Prostate gland (tissue), 2 donors: ENCODE data around the gene ARHGAP21. TPM values are rescaled to one million over a fixed set of nuclear protein-coding genes. Genes with fewer than 3 reads are reported as not detected.

Experiments
- DNase-seq: peaks from one replicate; pipeline ENCODE4 v3.0.0-alpha.2; 2019; ENCODE audit warnings: low spot score
- H3K27ac ChIP-seq, 2 donors: fragments of 200-600 bp; sonication (generic); 2 replicates each; pipeline ENCODE4 v1.5.1; 2017 to 2019
- H3K27me3 ChIP-seq: fragments of 200-600 bp; sonication (generic); replicated peaks from 2 replicates; pipeline ENCODE4 v1.5.1; 2019; ENCODE audit not compliant: insufficient read depth
- H3K36me3 ChIP-seq, 2 donors: fragments of 200-600 bp; sonication (generic); 1 replicate in 1 of 2; 2 replicates in 1 of 2; pipeline versions ENCODE4 v1.5.1 to v1.8.1; 2017 to 2019
- H3K4me1 ChIP-seq: fragments of 200-600 bp; sonication (generic); replicated peaks from 2 replicates; pipeline ENCODE4 v1.5.1; 2019
- H3K4me3 ChIP-seq, 2 donors: fragments of 200-600 bp; sonication (generic); 2 replicates each; pipeline ENCODE4 v1.5.1; 2017 to 2019
- H3K9me3 ChIP-seq: fragments of 200-600 bp; sonication (generic); 2 replicates; pipeline ENCODE4 v1.5.1; 2017
- POLR2A ChIP-seq: fragments of 450-650 bp; IDR thresholded peaks from one replicate; pipeline ENCODE4 v1.6.1; 2016; ENCODE audit warnings: antibody characterized with exemption, mild to moderate bottlenecking
- POLR2AphosphoS5 ChIP-seq: sonication (generic); formaldehyde crosslinking; IDR thresholded peaks from one replicate; pipeline ENCODE4 v1.6.1; 2017; ENCODE audit warnings: antibody characterized with exemption
- WGBS: methylation state at CpG from one replicate; pipeline ENCODE4 v1.1.5; 2018; 5-methylcytosine and 5-hydroxymethylcytosine counted together
- intact Hi-C: fragments of 100-400 bp; cut with DNase I; formaldehyde crosslinking; loops from one replicate; pipeline ENCODE4 v1.14.2; 2022
- small RNA-seq, 2 donors: library from RNA; depleted of rRNA; stranded (forward); fragments of <200 nt; gene quantifications; one replicate each; pipeline ENCODE3, GENCODE V24; 2016
- total RNA-seq, 2 donors: library from RNA; depleted of rRNA; stranded (reverse); fragments of >200 nt; gene quantifications; one replicate each; pipeline ENCODE4 v1.1.0, GENCODE V29; 2016
- TF ChIP-seq, protein P1 (sequence below), 4 experiments: fragments of 200-600 bp in 2 of 4; fragments of 450-650 bp in 2 of 4; sonication (generic) in 2 of 4; IDR thresholded peaks; 1 replicate in 3 of 4; 2 replicates in 1 of 4; pipeline ENCODE4 v1.5.1; 2016 to 2019; ENCODE audit warnings: antibody characterized with exemption in 4 of 4, mild to moderate bottlenecking in 2 of 4, moderate library complexity in 2 of 4

Gene ARHGAP21
- total RNA-seq, 2 donors from 2014 or later: 42.3 to 44.3 TPM

GRCh38 chr10:24541239-24541753 is 182.4 kb downstream of the ARHGAP21 start:
- no peaks in the 10 kb centered on the region for H3K9me3 ChIP-seq
- no peaks in the 10 kb centered on the region for H3K36me3 ChIP-seq
- no peak overlapping the region for H3K27ac ChIP-seq
- 61% methylated on average over 9 of the region's 9 CpGs for WGBS
- DNase-seq: no peak
- no peaks in the 10 kb centered on the region for H3K4me1 ChIP-seq
- no peak overlapping the region for H3K4me3 ChIP-seq
- intact Hi-C loops: no loop called here
- no peaks in the 10 kb centered on the region for H3K27me3 ChIP-seq
- TF ChIP-seq POLR2AphosphoS5: no peak
- no peak for TF ChIP-seq POLR2A

GRCh38 chr10:24536636-24537035 is 187.1 kb downstream of the ARHGAP21 start:
- Histone ChIP-seq H3K36me3 (peaks cover 5 to 16% of the 10 kb centered on the region in 2 donors), H3K27ac (no peak overlapping the region), H3K4me1 (no peaks in the 10 kb centered on the region), H3K9me3 (no peaks in the 10 kb centered on the region), H3K4me3 (no peak overlapping the region), H3K27me3 (no peaks in the 10 kb centered on the region)
- WGBS: 88% methylated on average over 11 of the region's 11 CpGs
- DNase-seq: no peak
- TF ChIP-seq POLR2A (no peak), POLR2AphosphoS5 (no peak)
- TF ChIP-seq, protein P1, sequence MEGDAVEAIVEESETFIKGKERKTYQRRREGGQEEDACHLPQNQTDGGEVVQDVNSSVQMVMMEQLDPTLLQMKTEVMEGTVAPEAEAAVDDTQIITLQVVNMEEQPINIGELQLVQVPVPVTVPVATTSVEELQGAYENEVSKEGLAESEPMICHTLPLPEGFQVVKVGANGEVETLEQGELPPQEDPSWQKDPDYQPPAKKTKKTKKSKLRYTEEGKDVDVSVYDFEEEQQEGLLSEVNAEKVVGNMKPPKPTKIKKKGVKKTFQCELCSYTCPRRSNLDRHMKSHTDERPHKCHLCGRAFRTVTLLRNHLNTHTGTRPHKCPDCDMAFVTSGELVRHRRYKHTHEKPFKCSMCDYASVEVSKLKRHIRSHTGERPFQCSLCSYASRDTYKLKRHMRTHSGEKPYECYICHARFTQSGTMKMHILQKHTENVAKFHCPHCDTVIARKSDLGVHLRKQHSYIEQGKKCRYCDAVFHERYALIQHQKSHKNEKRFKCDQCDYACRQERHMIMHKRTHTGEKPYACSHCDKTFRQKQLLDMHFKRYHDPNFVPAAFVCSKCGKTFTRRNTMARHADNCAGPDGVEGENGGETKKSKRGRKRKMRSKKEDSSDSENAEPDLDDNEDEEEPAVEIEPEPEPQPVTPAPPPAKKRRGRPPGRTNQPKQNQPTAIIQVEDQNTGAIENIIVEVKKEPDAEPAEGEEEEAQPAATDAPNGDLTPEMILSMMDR (IDR thresholded peaks at IDR 0.05): no peak
- intact Hi-C loops: no loop called here

- Histone ChIP-seq H3K27me3 (no peaks in the 10 kb centered on the region), H3K27ac (no peak overlapping the region), H3K9me3 (no peaks in the 10 kb centered on the region), H3K4me1 (no peaks in the 10 kb centered on the region), H3K4me3 (no peak overlapping the region), H3K36me3 (peaks cover 5 to 16% of the 10 kb centered on the region in 2 donors)
- TF ChIP-seq POLR2A (no peak), POLR2AphosphoS5 (no peak)
- TF ChIP-seq, protein P1 (IDR thresholded peaks at IDR 0.05): no peak
- DNase-seq: no peak
- WGBS: 49% methylated on average over 4 of the region's 4 CpGs
- intact Hi-C loops: no loop called here
These were observed 189.7 kb downstream of the ARHGAP21 start for GRCh38 chr10:24533981-24534380.

Small RNA genes within 50 kb of the gene (small RNA-seq; reads per million reads assigned to genes)
- gene RNA5SP305: 0 reads per million in 2 donors

Other genes with a start within 250 kb of the ARHGAP21 start
- gene PRTFDC1, start 228.7 kb upstream of the ARHGAP21 start, total RNA-seq: 1 to 10 TPM in 1 of 2 donors, under 1 TPM in 1; 0.80 to 2.0 TPM